BE2C (cell line): ENCODE data around the gene AASDH.
A peak's percentile ranks its signal among the peaks of the same experiment; 100 is the strongest.

ENCODE experiments used
- DNase-seq: peaks from one replicate; pipeline ENCODE4 v3.0.0-alpha.2; 2020
- H3K27me3 ChIP-seq: fragments of 250-450 bp; sonication (Bioruptor Pico); 2 replicates; pipeline ENCODE4 v1.5.1; 2020; ENCODE audit warnings: mild to moderate bottlenecking
- H3K36me3 ChIP-seq: fragments of 250-450 bp; sonication (Bioruptor Pico); 2 replicates; pipeline ENCODE4 v1.5.1; 2020; ENCODE audit warnings: mild to moderate bottlenecking
- H3K4me1 ChIP-seq: fragments of 250-450 bp; sonication (Bioruptor Pico); 2 replicates; pipeline ENCODE4 v1.5.1; 2020
- H3K4me3 ChIP-seq: 2 replicates; pipeline ENCODE4 v1.5.1; 2011; ENCODE audit warnings: low read depth, low read length
- H3K9me3 ChIP-seq: fragments of 250-450 bp; sonication (Bioruptor Pico); 2 replicates; pipeline ENCODE4 v1.5.1; 2020
- TF ChIP-seq, protein P1 (sequence below): IDR thresholded peaks from 2 replicates; pipeline ENCODE4 v1.5.1; 2012; ENCODE audit warnings: mild to moderate bottlenecking, low read depth, low read length

AASDH gene

DNA sequence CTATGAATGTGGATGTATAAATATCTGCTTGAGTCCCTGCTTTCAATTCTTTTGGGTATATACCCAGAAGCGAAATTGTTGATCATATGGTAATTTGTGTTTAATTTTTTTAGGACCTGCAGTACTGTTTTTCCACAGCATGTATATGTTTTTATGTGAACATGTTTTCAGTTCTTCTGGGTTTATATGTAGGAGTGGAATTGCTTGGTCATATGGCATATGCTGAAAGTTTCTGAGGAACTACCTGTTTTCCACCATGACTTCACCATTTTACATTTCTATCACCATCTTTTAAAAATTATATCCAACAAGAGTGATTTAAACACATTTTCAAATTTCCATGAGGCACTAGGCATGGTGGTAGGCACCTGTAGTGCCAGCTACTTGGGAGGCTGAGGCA lies 39.9 kb upstream of the AASDH start:
- TF ChIP-seq, protein P1, sequence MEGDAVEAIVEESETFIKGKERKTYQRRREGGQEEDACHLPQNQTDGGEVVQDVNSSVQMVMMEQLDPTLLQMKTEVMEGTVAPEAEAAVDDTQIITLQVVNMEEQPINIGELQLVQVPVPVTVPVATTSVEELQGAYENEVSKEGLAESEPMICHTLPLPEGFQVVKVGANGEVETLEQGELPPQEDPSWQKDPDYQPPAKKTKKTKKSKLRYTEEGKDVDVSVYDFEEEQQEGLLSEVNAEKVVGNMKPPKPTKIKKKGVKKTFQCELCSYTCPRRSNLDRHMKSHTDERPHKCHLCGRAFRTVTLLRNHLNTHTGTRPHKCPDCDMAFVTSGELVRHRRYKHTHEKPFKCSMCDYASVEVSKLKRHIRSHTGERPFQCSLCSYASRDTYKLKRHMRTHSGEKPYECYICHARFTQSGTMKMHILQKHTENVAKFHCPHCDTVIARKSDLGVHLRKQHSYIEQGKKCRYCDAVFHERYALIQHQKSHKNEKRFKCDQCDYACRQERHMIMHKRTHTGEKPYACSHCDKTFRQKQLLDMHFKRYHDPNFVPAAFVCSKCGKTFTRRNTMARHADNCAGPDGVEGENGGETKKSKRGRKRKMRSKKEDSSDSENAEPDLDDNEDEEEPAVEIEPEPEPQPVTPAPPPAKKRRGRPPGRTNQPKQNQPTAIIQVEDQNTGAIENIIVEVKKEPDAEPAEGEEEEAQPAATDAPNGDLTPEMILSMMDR: no peak
- Histone ChIP-seq H3K4me3 (no peak overlapping the region), H3K9me3 (no peaks in the 10 kb centered on the region), H3K36me3 (peaks cover 14% of the 10 kb centered on the region), H3K27me3 (no peaks in the 10 kb centered on the region), H3K4me1 (no peaks in the 10 kb centered on the region)
- no peak for DNase-seq

DNA sequence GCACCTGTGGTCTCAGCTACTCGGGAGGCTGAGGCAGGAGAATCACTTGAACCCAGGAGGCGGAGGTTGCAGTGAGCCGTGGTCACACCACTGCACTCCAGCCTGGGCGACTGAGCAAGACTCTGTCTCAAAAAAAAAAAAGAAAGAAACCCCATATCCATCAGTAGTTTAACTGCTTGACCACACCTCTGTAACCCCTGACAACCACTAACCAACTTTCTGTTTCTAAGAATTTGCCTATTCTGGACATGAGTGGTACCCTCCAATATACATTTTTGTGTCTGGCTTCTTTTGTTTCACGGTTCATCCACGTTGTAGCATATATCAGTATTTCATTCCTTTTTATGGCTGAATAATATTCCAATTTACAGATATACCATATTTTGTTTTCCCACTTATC lies 39.0 kb upstream of the AASDH start:
- TF ChIP-seq, protein P1: no peak
- no peaks in the 10 kb centered on the region for H3K9me3 ChIP-seq
- no peak for DNase-seq
- no peaks in the 10 kb centered on the region for H3K4me1 ChIP-seq
- no peaks in the 10 kb centered on the region for H3K27me3 ChIP-seq
- H3K4me3 ChIP-seq: no peak overlapping the region
- peaks cover 14% of the 10 kb centered on the region for H3K36me3 ChIP-seq

DNA sequence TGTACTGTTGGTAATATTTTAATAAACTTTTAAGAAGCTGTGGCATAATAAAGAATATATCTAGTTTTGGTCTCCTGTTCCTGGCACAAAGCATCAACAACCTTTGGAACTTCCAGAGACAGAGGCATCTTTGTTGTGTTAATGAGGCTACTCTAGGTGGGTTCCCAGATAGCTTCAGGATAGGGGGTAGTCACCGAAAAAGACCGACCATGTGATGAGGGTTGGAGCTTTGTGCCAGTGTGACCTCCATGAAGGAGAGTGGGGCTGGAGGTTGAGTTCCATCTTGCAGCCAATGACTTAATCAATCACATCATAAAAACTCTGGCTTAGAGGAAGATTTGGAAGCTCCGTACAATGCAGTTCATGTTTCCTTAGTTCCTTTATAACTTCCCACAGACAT lies 38.2 kb upstream of the AASDH start:
- H3K27me3 ChIP-seq: no peaks in the 10 kb centered on the region
- peaks cover 14% of the 10 kb centered on the region for H3K36me3 ChIP-seq
- TF ChIP-seq, protein P1: no peak
- H3K4me3 ChIP-seq: no peak overlapping the region
- no peak for DNase-seq
- no peaks in the 10 kb centered on the region for H3K9me3 ChIP-seq
- no peaks in the 10 kb centered on the region for H3K4me1 ChIP-seq

DNA sequence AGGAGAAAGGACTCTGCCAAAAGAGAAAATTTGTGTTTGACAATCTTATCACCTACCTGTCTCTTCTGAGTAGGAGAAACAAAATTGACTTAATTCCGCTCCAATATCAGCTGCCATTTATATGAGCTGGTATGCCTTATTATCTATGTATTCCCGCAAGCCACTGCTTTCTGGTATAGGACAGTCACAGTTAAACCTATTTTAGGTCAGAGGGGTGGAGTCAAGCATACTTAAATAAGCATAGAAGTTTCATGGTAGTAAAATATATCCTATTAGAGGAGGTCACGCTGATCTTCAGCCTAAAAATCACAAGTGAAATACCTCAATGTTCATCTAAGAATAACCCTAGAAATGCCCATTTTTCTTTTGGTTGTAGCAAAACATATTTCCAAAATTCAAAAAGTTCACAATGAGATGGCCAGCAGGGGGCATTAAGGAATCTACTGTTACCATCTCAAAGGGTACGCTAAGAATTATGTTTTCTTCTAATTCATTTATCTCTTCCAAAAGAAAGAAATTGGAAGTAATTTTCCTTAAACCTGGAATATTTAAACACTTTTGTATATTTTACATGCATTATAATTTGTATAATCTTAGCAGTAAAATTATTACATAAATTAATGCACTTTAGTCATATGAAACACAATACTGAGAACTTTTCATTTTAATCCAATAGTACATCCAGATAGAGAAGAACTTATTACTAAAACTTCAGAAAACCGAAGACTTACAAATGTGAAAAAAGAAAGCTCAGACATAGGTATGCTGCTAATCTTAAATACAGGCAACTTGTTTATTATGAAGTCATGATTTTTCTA lies 37.6 kb upstream of the AASDH start:
- H3K4me1 ChIP-seq: no peaks in the 10 kb centered on the region
- H3K36me3 ChIP-seq: peaks cover 14% of the 10 kb centered on the region
- no peaks in the 10 kb centered on the region for H3K27me3 ChIP-seq
- H3K9me3 ChIP-seq: no peaks in the 10 kb centered on the region
- H3K4me3 ChIP-seq: no peak overlapping the region
- DNase-seq: peak; percentile 22
- TF ChIP-seq, protein P1: peak; percentile 69

DNA sequence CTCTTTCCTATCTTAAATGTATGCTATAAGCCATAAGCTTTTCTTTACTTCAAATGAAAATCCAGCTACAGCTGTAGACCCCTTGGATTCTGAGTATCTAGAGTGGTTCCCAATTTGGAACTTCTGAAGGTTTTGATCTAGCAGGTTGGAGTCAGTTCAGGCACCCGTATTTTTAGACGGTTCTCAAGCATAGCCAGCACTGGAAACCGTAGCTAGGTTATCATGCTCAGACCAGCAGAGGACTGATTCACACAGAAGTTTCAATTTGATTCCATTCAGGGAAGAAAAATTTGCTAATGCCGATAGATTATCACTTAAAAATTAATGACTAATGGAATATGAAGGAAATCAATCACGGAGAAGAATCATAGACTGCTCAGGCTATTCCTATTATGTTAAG lies 36.9 kb upstream of the AASDH start:
- H3K36me3 ChIP-seq: peaks cover 14% of the 10 kb centered on the region
- no peaks in the 10 kb centered on the region for H3K4me1 ChIP-seq
- no peaks in the 10 kb centered on the region for H3K9me3 ChIP-seq
- H3K27me3 ChIP-seq: no peaks in the 10 kb centered on the region
- TF ChIP-seq, protein P1: no peak
- no peak overlapping the region for H3K4me3 ChIP-seq
- no peak for DNase-seq

DNA sequence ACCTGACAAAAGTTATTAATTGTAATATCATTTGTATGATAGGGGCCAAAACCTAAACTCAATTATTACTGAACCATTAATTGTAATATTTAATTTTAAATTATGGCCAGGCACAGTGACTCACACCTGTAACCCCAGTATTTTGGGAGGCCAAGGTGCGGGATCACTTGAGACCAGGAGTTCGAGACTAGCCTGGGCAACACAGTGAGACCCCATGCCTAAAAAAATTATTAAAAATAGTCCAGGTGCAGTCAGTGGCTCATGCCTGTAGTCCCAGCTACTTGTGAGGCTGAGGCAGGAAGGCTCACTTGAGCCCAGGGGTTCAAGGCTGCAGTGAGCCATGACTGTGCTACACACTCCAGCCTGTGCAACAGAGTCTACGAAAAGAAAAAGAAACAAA lies 30.1 kb upstream of the AASDH start:
- no peaks in the 10 kb centered on the region for H3K36me3 ChIP-seq
- TF ChIP-seq, protein P1: no peak
- H3K4me3 ChIP-seq: no peak overlapping the region
- no peak for DNase-seq
- no peaks in the 10 kb centered on the region for H3K9me3 ChIP-seq
- H3K27me3 ChIP-seq: no peaks in the 10 kb centered on the region
- H3K4me1 ChIP-seq: no peaks in the 10 kb centered on the region
